ENCODE results near the gene ARSB.

ARSB gene

GRCh38 chr5:78746021-78746770 is 238.9 kb downstream of the ARSB start:
- DNase-seq, result no peak

GRCh38 chr5:78744951-78745534 is 240.1 kb downstream of the ARSB start:
- DNase-seq, result no peak

- DNase-seq, result no peak
Measured at GRCh38 chr5:78741019-78741418, 244.1 kb downstream of the ARSB start.

- DNase-seq, result no peak
Measured at GRCh38 chr5:78738693-78739300, 246.3 kb downstream of the ARSB start.

- no peak for DNase-seq
Measured at GRCh38 chr5:78738104-78738503, 247.0 kb downstream of the ARSB start.

- no peak for DNase-seq
Measured at GRCh38 chr5:78735834-78736463, 249.2 kb downstream of the ARSB start.

- peak in 1 of 2 donors; percentile 34 for DNase-seq
Measured at GRCh38 chr5:78734950-78735349, 250.2 kb downstream of the ARSB start.

GRCh38 chr5:78734094-78734845 is 250.8 kb downstream of the ARSB start:
- DNase-seq, result no peak

- DNase-seq, result peak; percentile 30 to 43
Measured at GRCh38 chr5:78732721-78733120, 252.4 kb downstream of the ARSB start.

GRCh38 chr5:78731884-78732283 is 253.2 kb downstream of the ARSB start:
- DNase-seq, result no peak

- no peak for DNase-seq
Measured at GRCh38 chr5:78730300-78731094, 254.6 kb downstream of the ARSB start.

GRCh38 chr5:78727786-78728761 is 257.0 kb downstream of the ARSB start:
- DNase-seq, result no peak

All from inflammatory macrophage (primary cell).